Measurements from ENCODE around the gene DIP2A. TPM values are rescaled to one million over a fixed set of nuclear protein-coding genes. Genes with fewer than 3 reads are reported as not detected.

The DIP2A gene
- polyA plus RNA-seq, 1 donor from 2014 or later: 45.0 TPM

DNA sequence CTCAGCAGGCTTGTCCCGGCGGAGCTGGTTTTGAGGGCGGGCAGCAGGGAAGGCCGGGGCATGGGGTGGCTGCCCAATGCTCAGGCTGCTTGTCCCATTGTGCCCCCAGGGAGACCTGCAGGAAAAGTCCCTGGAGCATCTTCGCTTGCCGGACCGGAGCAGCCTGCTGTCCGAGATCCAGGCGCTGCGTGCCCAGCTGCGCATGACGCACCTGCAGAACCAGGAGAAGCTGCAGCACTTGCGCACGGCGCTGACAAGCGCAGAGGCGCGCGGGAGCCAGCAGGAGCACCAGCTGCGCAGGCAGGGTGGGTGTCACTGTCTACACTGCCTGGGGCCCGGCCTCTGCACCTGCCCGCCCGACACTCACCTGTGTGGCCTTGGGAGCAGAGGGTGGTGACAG lies 30.4 kb upstream of the DIP2A start:
- H3K36me3 ChIP-seq (ENCODE audit: insufficient read depth, low read length): no peaks in the 10 kb centered on the region

DNA sequence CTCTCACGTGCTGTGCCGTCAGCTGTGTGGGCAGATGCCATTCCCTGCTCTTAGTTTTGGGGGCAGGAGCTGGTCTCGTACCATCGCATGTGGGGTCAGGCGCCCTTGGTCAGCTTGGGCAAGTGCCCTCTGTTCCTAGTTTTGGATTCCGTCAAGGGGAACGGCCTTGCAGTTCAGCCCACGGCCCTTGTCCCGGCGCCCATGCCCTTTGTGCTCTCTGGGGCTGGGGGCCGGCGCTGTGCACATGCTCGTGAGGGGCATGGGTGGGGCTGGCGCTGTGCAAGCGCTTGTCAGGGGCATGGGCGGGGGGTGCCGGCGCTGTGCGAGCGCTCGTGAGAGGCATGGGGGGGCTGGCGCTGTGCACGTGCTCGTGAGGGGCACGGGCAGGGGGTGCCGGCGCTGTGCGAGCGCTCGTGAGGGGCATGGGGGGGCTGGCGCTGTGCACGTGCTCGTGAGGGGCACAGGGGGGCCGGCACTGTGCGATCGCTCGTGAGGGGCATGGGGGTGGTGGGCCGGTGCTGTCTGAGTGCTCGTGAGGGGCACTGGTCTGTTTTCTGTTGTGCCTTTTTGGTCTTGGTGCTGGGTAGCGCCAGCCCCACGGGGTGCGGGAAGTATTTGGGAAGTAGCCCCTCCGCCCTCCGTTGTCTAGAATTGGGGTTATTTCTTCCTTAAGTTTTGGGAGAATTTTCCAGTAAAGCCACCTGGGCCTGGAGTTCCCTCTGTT lies 29.5 kb upstream of the DIP2A start:
- H3K9ac ChIP-seq (ENCODE audit: low read length): no peak overlapping the region
- TF ChIP-seq SMC3 (conservative IDR thresholded peaks at IDR 0.05; ENCODE audit: poor library complexity) (no peak), POLR2AphosphoS5 (IDR thresholded peaks at IDR 0.05) (no peak), EP300 (conservative IDR thresholded peaks at IDR 0.05; ENCODE audit: poor library complexity, severe bottlenecking) (no peak), MXI1 (conservative IDR thresholded peaks at IDR 0.05; ENCODE audit: poor library complexity, severe bottlenecking) (no peak), RAD21 (conservative IDR thresholded peaks at IDR 0.05) (no peak), EZH2 (IDR thresholded peaks at IDR 0.05; ENCODE audit: borderline replicate concordance, insufficient read depth, low read length, poor library complexity, severe bottlenecking) (no peak), TAF1 (IDR thresholded peaks at IDR 0.05; ENCODE audit: low read depth) (no peak)
- TF ChIP-seq, protein P1, sequence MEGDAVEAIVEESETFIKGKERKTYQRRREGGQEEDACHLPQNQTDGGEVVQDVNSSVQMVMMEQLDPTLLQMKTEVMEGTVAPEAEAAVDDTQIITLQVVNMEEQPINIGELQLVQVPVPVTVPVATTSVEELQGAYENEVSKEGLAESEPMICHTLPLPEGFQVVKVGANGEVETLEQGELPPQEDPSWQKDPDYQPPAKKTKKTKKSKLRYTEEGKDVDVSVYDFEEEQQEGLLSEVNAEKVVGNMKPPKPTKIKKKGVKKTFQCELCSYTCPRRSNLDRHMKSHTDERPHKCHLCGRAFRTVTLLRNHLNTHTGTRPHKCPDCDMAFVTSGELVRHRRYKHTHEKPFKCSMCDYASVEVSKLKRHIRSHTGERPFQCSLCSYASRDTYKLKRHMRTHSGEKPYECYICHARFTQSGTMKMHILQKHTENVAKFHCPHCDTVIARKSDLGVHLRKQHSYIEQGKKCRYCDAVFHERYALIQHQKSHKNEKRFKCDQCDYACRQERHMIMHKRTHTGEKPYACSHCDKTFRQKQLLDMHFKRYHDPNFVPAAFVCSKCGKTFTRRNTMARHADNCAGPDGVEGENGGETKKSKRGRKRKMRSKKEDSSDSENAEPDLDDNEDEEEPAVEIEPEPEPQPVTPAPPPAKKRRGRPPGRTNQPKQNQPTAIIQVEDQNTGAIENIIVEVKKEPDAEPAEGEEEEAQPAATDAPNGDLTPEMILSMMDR (IDR thresholded peaks at IDR 0.05; ENCODE audit: poor library complexity, severe bottlenecking): no peak
- TF ChIP-seq, protein P2, sequence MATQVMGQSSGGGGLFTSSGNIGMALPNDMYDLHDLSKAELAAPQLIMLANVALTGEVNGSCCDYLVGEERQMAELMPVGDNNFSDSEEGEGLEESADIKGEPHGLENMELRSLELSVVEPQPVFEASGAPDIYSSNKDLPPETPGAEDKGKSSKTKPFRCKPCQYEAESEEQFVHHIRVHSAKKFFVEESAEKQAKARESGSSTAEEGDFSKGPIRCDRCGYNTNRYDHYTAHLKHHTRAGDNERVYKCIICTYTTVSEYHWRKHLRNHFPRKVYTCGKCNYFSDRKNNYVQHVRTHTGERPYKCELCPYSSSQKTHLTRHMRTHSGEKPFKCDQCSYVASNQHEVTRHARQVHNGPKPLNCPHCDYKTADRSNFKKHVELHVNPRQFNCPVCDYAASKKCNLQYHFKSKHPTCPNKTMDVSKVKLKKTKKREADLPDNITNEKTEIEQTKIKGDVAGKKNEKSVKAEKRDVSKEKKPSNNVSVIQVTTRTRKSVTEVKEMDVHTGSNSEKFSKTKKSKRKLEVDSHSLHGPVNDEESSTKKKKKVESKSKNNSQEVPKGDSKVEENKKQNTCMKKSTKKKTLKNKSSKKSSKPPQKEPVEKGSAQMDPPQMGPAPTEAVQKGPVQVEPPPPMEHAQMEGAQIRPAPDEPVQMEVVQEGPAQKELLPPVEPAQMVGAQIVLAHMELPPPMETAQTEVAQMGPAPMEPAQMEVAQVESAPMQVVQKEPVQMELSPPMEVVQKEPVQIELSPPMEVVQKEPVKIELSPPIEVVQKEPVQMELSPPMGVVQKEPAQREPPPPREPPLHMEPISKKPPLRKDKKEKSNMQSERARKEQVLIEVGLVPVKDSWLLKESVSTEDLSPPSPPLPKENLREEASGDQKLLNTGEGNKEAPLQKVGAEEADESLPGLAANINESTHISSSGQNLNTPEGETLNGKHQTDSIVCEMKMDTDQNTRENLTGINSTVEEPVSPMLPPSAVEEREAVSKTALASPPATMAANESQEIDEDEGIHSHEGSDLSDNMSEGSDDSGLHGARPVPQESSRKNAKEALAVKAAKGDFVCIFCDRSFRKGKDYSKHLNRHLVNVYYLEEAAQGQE (IDR thresholded peaks at IDR 0.05; ENCODE audit: borderline replicate concordance): no peak
- no peak overlapping the region for H3K4me3 ChIP-seq (ENCODE audit: low read length)
- H3K36me3 ChIP-seq (ENCODE audit: insufficient read depth, low read length): no peaks in the 10 kb centered on the region
- H2AFZ ChIP-seq (ENCODE audit: low read depth, low read length): no peak overlapping the region
- no peaks in the 10 kb centered on the region for H3K79me2 ChIP-seq (replicated peaks; ENCODE audit: insufficient read depth, low read length)
- H3K27ac ChIP-seq (ENCODE audit: low read length): no peak overlapping the region
- H3K27me3 ChIP-seq (ENCODE audit: insufficient read depth, low read depth, low read length): no peaks in the 10 kb centered on the region
- no peak overlapping the region for H3K4me2 ChIP-seq (ENCODE audit: low read length)
- no peaks in the 10 kb centered on the region for H3F3A ChIP-seq (ENCODE audit: insufficient read depth, low read length, poor library complexity, severe bottlenecking)
- no peaks in the 10 kb centered on the region for H3K9me3 ChIP-seq (ENCODE audit: low read length)
- no peaks in the 10 kb centered on the region for H4K20me1 ChIP-seq (ENCODE audit: insufficient read depth)
- H3K9me2 ChIP-seq (ENCODE audit: insufficient read depth, low read length): no peaks in the 10 kb centered on the region

More for the DNA sequence above, 30.4 kb upstream of the DIP2A start:
- Histone ChIP-seq H3K4me3 (ENCODE audit: low read length) (no peak overlapping the region), H2AFZ (ENCODE audit: low read depth, low read length) (no peak overlapping the region), H3F3A (ENCODE audit: insufficient read depth, low read length, poor library complexity, severe bottlenecking) (no peaks in the 10 kb centered on the region), H3K27me3 (ENCODE audit: insufficient read depth, low read depth, low read length) (no peaks in the 10 kb centered on the region), H4K20me1 (ENCODE audit: insufficient read depth) (no peaks in the 10 kb centered on the region), H3K9me3 (ENCODE audit: low read length) (no peaks in the 10 kb centered on the region), H3K9me2 (ENCODE audit: insufficient read depth, low read length) (no peaks in the 10 kb centered on the region), H3K27ac (ENCODE audit: low read length) (no peak overlapping the region), H3K9ac (ENCODE audit: low read length) (no peak overlapping the region), H3K79me2 (replicated peaks; ENCODE audit: insufficient read depth, low read length) (no peaks in the 10 kb centered on the region), H3K4me2 (ENCODE audit: low read length) (no peak overlapping the region)
- TF ChIP-seq, protein P2 (IDR thresholded peaks at IDR 0.05; ENCODE audit: borderline replicate concordance): no peak
- TF ChIP-seq EP300 (conservative IDR thresholded peaks at IDR 0.05; ENCODE audit: poor library complexity, severe bottlenecking) (no peak), TAF1 (IDR thresholded peaks at IDR 0.05; ENCODE audit: low read depth) (no peak), SMC3 (conservative IDR thresholded peaks at IDR 0.05; ENCODE audit: poor library complexity) (no peak), POLR2AphosphoS5 (IDR thresholded peaks at IDR 0.05) (no peak), RAD21 (conservative IDR thresholded peaks at IDR 0.05) (no peak)
